ENCODE data around the gene ABCA3.
"Not testable (repeated sequence)": the region's sequence is repeated elsewhere in the genome, so short reads cannot be mapped to it uniquely, and the experiment has no call there.

ABCA3 gene

GRCh38 chr16:2340564-2341455 lies at the start of gene ABCA3:
ABCA3 (minus strand) TSS chr16:2340728; CDS start chr16:2326466, 14,262 bp downstream.
- Histone ChIP-seq H3K36me3 (ENCODE audit: insufficient read depth, low read length) (no peaks in the 10 kb centered on the region), H3K27me3 (ENCODE audit: insufficient read depth, low read length) (peaks cover 17% of the 10 kb centered on the region), H2AFZ (ENCODE audit: low read depth, low read length) (peak within 1 kb of the TSS; percentile 58), H3K4me1 (ENCODE audit: insufficient read depth, low read length) (peaks cover 9% of the 10 kb centered on the region), H3K9me3 (ENCODE audit: low read length) (no peaks in the 10 kb centered on the region), H3K4me3 (ENCODE audit: low read length) (peak within 1 kb of the TSS; percentile 72)

- Histone ChIP-seq H3K9me3 (ENCODE audit: low read length) (peaks cover 4% of the 10 kb centered on the region), H3K4me1 (ENCODE audit: insufficient read depth, low read length) (no peaks in the 10 kb centered on the region), H3K27me3 (ENCODE audit: insufficient read depth, low read length) (no peaks in the 10 kb centered on the region)
Measured at GRCh38 chr16:2388875-2389433, 48.4 kb upstream of the ABCA3 start.

GRCh38 chr16:2388139-2388874 lies 47.8 kb upstream of the ABCA3 start:
- Histone ChIP-seq H3K27me3 (ENCODE audit: insufficient read depth, low read length) (no peaks in the 10 kb centered on the region), H3K4me3 (ENCODE audit: low read length) (no peak overlapping the region), H3K9me3 (ENCODE audit: low read length) (peaks cover 4% of the 10 kb centered on the region), H3K4me1 (ENCODE audit: insufficient read depth, low read length) (no peaks in the 10 kb centered on the region), H3K36me3 (ENCODE audit: insufficient read depth, low read length) (no peaks in the 10 kb centered on the region), H2AFZ (ENCODE audit: low read depth, low read length) (no peak overlapping the region)

More at GRCh38 chr16:2388875-2389433, 48.4 kb upstream of the ABCA3 start:
- H2AFZ ChIP-seq (ENCODE audit: low read depth, low read length) = no peak overlapping the region
- no peak overlapping the region for H3K4me3 ChIP-seq (ENCODE audit: low read length)
- H3K36me3 ChIP-seq (ENCODE audit: insufficient read depth, low read length) = no peaks in the 10 kb centered on the region

GRCh38 chr16:2386990-2387389 lies 46.5 kb upstream of the ABCA3 start:
- no peak overlapping the region for H3K4me3 ChIP-seq (ENCODE audit: low read length)
- H3K9me3 ChIP-seq (ENCODE audit: low read length) = peaks cover 4% of the 10 kb centered on the region
- no peaks in the 10 kb centered on the region for H3K4me1 ChIP-seq (ENCODE audit: insufficient read depth, low read length)
- no peaks in the 10 kb centered on the region for H3K36me3 ChIP-seq (ENCODE audit: insufficient read depth, low read length)
- H2AFZ ChIP-seq (ENCODE audit: low read depth, low read length) = no peak overlapping the region
- H3K27me3 ChIP-seq (ENCODE audit: insufficient read depth, low read length) = no peaks in the 10 kb centered on the region

- not testable (repeated sequence) for H3K4me1 ChIP-seq (ENCODE audit: insufficient read depth, low read length); H3K9me3 ChIP-seq (ENCODE audit: low read length); H3K27me3 ChIP-seq (ENCODE audit: insufficient read depth, low read length); H3K36me3 ChIP-seq (ENCODE audit: insufficient read depth, low read length); H3K4me3 ChIP-seq (ENCODE audit: low read length); H2AFZ ChIP-seq (ENCODE audit: low read depth, low read length)
Measured at GRCh38 chr16:2385982-2386381, 45.5 kb upstream of the ABCA3 start.

- Histone ChIP-seq H3K4me3 (ENCODE audit: low read length) (no peak overlapping the region), H3K36me3 (ENCODE audit: insufficient read depth, low read length) (no peaks in the 10 kb centered on the region), H3K4me1 (ENCODE audit: insufficient read depth, low read length) (no peaks in the 10 kb centered on the region), H3K9me3 (ENCODE audit: low read length) (peaks cover 4% of the 10 kb centered on the region), H3K27me3 (ENCODE audit: insufficient read depth, low read length) (no peaks in the 10 kb centered on the region), H2AFZ (ENCODE audit: low read depth, low read length) (no peak overlapping the region)
Measured at GRCh38 chr16:2385190-2385836, 44.8 kb upstream of the ABCA3 start.

GRCh38 chr16:2384426-2384825 lies 43.9 kb upstream of the ABCA3 start:
- Histone ChIP-seq H3K4me1 (ENCODE audit: insufficient read depth, low read length) (no peaks in the 10 kb centered on the region), H3K36me3 (ENCODE audit: insufficient read depth, low read length) (no peaks in the 10 kb centered on the region), H3K9me3 (ENCODE audit: low read length) (peaks cover 4% of the 10 kb centered on the region), H3K4me3 (ENCODE audit: low read length) (no peak overlapping the region), H2AFZ (ENCODE audit: low read depth, low read length) (no peak overlapping the region), H3K27me3 (ENCODE audit: insufficient read depth, low read length) (no peaks in the 10 kb centered on the region)

- H2AFZ ChIP-seq (ENCODE audit: low read depth, low read length) = no peak overlapping the region
- no peak overlapping the region for H3K4me3 ChIP-seq (ENCODE audit: low read length)
- no peaks in the 10 kb centered on the region for H3K4me1 ChIP-seq (ENCODE audit: insufficient read depth, low read length)
- H3K27me3 ChIP-seq (ENCODE audit: insufficient read depth, low read length) = no peaks in the 10 kb centered on the region
- no peaks in the 10 kb centered on the region for H3K36me3 ChIP-seq (ENCODE audit: insufficient read depth, low read length)
- H3K9me3 ChIP-seq (ENCODE audit: low read length) = no peaks in the 10 kb centered on the region
Measured at GRCh38 chr16:2383501-2383900, 43.0 kb upstream of the ABCA3 start.

GRCh38 chr16:2374644-2375043 lies 34.1 kb upstream of the ABCA3 start:
- no peak overlapping the region for H3K4me3 ChIP-seq (ENCODE audit: low read length)
- H3K36me3 ChIP-seq (ENCODE audit: insufficient read depth, low read length) = no peaks in the 10 kb centered on the region
- H3K9me3 ChIP-seq (ENCODE audit: low read length) = no peaks in the 10 kb centered on the region
- H3K27me3 ChIP-seq (ENCODE audit: insufficient read depth, low read length) = peaks cover 17% of the 10 kb centered on the region
- H2AFZ ChIP-seq (ENCODE audit: low read depth, low read length) = no peak overlapping the region
- no peaks in the 10 kb centered on the region for H3K4me1 ChIP-seq (ENCODE audit: insufficient read depth, low read length)

- Histone ChIP-seq H3K36me3 (ENCODE audit: insufficient read depth, low read length) (no peaks in the 10 kb centered on the region), H3K4me1 (ENCODE audit: insufficient read depth, low read length) (no peaks in the 10 kb centered on the region), H3K4me3 (ENCODE audit: low read length) (no peak overlapping the region)
Measured at GRCh38 chr16:2373176-2373575, 32.6 kb upstream of the ABCA3 start.

GRCh38 chr16:2372684-2373083 lies 32.2 kb upstream of the ABCA3 start:
- Histone ChIP-seq H3K4me1 (ENCODE audit: insufficient read depth, low read length) (no peaks in the 10 kb centered on the region), H3K4me3 (ENCODE audit: low read length) (no peak overlapping the region), H3K36me3 (ENCODE audit: insufficient read depth, low read length) (no peaks in the 10 kb centered on the region)

More at GRCh38 chr16:2373176-2373575, 32.6 kb upstream of the ABCA3 start:
- Histone ChIP-seq H2AFZ (ENCODE audit: low read depth, low read length) (no peak overlapping the region), H3K9me3 (ENCODE audit: low read length) (no peaks in the 10 kb centered on the region), H3K27me3 (ENCODE audit: insufficient read depth, low read length) (peaks cover 17% of the 10 kb centered on the region)

GRCh38 chr16:2371421-2371820 lies 30.9 kb upstream of the ABCA3 start:
- H2AFZ ChIP-seq (ENCODE audit: low read depth, low read length) = no peak overlapping the region
- H3K27me3 ChIP-seq (ENCODE audit: insufficient read depth, low read length) = peaks cover 21% of the 10 kb centered on the region
- no peaks in the 10 kb centered on the region for H3K4me1 ChIP-seq (ENCODE audit: insufficient read depth, low read length)
- H3K36me3 ChIP-seq (ENCODE audit: insufficient read depth, low read length) = no peaks in the 10 kb centered on the region
- H3K9me3 ChIP-seq (ENCODE audit: low read length) = no peaks in the 10 kb centered on the region
- H3K4me3 ChIP-seq (ENCODE audit: low read length) = no peak overlapping the region

More at GRCh38 chr16:2372684-2373083, 32.2 kb upstream of the ABCA3 start:
- H3K27me3 ChIP-seq (ENCODE audit: insufficient read depth, low read length) = peaks cover 17% of the 10 kb centered on the region
- no peak overlapping the region for H2AFZ ChIP-seq (ENCODE audit: low read depth, low read length)
- H3K9me3 ChIP-seq (ENCODE audit: low read length) = no peaks in the 10 kb centered on the region

GRCh38 chr16:2370721-2371120 lies 30.2 kb upstream of the ABCA3 start:
- Histone ChIP-seq H2AFZ (ENCODE audit: low read depth, low read length) (no peak overlapping the region), H3K9me3 (ENCODE audit: low read length) (no peaks in the 10 kb centered on the region), H3K4me3 (ENCODE audit: low read length) (no peak overlapping the region), H3K36me3 (ENCODE audit: insufficient read depth, low read length) (no peaks in the 10 kb centered on the region), H3K4me1 (ENCODE audit: insufficient read depth, low read length) (peaks cover 6% of the 10 kb centered on the region), H3K27me3 (ENCODE audit: insufficient read depth, low read length) (peaks cover 18% of the 10 kb centered on the region)
